HG02885 (cell line): ENCODE data around the gene EMC8.

Experiments
- ATAC-seq: cut with Tn5 transposase; IDR thresholded peaks from one replicate; pipeline ENCODE4 v1.9.1; 2021; ENCODE audit warnings: mild to moderate bottlenecking; ENCODE audit not compliant: unreplicated experiment, poor library complexity

Gene EMC8

DNA sequence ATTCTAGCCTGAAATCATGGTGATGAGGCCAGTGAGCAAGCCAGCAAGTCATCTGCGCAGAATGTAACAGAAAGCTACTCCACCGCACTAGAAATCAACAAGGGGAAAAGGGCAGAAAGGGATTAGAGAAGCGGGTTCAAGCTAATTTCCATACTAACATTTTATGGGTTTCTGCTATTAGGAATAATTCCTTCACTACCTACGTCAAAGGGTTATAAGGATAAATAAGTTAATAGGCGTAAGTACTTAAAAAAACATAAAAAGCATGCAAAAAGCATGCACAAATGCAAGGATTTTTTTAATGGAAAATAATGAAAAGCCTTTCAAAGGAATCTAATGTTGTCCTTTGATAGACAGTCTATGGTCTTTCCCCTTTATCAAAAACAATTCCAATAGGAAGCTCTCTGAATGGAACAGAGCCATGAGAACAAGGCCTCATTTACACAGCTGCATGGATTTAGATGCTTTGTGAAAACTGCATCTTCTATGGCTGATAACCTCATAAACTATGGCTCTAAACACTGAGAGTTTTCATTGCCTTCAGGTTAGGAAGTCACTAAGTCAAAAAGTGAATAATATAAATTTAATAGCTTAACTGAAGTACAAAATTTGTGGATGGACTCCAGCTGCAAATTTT lies 5.6 kb downstream of the EMC8 start:
- ATAC-seq, result no peak

DNA sequence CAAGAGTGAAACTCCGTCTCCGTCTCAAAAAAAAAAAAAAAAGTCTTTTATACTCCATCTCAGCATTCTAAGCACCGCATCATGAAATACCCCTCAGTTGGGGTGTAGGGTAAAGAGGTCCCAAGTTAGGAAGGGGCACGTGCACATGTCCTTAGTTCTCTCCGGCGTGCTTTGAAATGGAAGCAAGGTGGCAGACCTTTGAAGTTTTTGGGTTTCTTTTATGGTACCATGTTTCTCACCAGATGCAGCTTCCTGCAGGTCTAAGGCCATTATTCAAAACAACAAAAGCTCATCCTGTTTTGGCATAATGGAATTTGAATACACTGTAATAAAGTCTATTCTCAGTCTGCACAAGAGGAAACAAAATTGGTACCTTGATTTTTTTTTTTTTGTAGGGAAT lies 9.6 kb downstream of the EMC8 start:
- ATAC-seq, result no peak

DNA sequence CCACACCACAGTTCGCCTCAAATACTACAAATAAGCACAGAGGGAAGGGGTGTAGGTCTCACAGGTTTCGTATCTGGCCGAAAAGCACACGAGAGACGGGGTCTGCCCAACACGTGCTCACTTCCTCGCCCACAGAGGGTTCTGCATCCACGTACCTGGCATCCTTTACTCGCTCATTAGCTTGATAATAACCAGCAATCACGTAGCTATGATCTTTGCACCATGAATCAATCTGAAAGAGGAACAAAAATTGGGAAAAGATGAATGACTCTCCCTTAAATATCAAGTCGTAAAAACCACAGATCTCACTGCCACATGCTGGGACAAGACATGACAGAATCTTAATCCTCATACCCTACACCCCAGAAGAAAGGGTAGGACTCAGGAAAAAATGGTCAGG lies 10.5 kb downstream of the EMC8 start:
- no peak for ATAC-seq

DNA sequence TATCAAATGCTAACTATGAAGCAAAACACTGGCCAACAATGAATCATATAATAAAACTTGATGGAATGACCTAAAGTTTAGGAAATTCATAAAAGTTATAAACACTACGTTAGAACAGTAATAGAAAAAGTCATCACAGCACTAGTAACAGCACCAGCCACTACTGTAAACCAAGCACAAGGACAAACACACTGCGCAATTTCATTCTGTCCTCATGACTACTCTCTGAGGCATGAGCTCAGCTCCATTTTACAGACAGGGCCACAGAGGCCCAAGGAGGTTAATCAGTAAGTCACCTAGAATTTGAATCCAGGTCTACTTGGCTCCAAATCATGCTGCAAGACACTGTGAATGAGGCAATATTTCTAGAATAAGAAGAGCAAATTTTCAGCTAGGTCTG lies 13.4 kb downstream of the EMC8 start:
- no peak for ATAC-seq

DNA sequence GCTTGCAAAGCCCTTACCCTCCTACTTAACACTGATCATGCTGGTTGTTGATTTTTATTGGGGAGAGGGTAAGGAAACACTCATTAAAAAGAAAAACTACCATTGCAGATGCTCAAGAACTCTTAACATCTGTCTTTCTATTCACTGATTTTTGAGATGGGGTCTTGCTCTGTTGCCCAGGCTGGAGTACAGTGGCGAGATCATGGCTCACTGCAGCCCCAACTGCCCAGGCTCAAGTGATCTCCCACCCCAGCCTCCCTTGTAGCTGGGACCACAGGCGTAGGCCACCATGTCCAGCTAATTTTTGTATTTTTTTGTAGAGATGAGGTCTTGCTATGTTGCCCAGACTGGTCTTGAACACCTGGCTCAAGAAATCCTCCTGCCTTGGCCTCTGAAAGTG lies 14.5 kb downstream of the EMC8 start:
- ATAC-seq, result no peak

DNA sequence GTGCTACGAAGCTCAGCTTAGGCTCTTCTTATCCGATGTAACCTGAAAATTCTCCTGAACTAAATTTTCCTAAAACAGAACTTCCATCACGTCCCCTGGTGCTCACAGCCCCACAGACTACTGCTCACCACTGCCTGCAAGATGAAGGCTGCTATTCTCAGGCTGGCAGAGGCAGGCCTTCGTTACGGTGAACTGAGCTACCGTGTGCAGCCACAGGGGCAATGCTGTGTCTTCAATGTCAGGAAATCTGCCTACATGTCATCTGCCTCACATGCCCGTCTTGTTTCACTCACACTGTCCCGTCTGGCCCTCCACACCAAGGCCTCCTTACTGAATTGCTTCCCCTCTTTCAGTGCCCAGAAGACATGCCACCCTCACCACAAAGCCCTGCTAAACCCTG lies 15.9 kb downstream of the EMC8 start:
- no peak for ATAC-seq

DNA sequence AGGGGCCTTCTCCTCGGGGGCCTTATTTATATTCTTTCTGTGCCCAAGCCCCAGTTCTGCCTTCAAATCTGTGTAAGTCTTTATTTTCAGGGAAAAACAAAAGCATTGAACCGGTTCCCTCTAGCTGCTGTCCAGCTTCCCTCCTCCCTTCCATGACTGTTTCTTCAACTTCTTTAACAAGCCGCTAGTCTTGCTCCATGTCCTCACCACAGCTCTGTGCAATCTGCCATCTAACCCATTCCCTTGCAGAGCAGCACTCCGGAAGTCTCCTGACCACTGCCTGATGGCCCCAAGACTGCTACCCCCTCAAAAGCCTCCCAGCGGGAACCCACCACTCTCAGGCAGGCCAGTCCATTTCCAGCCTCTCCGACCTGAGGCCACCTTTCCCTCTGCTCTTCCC lies 16.9 kb downstream of the EMC8 start:
- no peak for ATAC-seq

DNA sequence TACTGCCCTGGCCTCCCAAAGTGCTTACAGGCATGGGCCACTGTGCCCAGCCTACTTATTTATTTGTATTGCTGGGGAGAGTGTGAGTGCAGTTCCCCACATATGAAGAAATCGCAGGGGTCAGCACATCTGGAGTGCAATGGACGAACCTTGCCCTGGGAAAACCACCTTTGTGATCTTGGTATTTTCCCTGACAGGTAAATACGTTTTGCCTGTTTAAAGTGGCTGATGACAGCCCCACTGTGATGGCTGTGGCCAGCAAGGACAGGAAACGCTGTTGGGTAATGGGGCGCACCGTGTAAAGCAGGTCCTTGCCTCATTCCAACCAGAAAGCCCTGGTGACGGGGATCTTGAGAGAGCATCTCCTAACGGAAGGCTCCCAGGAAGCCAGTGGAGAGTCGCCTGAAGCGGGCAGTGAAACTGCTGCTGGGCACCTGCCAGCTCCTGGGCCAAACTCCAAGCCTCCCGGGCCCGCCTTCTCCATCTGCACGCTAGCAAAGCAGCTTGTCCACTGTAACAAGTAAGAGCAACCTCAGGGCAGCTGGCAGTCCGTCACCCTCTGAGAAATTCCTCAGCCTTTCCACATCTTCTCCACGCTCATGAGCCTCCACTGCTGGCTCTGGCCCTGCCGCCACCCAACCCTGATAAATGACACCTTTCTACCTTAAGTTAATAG lies 17.5 kb downstream of the EMC8 start:
- ATAC-seq, result no peak

DNA sequence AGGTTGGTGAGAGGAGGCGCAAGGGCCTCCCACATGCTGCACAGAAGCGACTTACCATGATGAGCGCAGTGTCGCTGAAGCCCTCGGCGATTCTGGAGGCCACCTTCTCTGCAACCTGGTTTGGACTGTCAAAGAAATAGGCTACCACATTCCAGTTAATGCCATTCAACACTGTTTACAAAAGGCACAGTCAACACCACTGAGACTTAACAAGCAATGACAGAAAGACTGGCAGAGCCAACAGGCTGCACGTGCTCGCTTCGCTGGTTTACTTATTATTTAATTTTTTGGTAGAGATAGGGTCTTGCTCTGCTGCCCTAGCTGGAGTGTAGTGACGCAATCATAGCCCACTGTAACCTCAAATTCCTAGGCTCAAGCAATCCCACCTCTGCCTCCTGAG lies 18.2 kb downstream of the EMC8 start:
- ATAC-seq, result no peak

DNA sequence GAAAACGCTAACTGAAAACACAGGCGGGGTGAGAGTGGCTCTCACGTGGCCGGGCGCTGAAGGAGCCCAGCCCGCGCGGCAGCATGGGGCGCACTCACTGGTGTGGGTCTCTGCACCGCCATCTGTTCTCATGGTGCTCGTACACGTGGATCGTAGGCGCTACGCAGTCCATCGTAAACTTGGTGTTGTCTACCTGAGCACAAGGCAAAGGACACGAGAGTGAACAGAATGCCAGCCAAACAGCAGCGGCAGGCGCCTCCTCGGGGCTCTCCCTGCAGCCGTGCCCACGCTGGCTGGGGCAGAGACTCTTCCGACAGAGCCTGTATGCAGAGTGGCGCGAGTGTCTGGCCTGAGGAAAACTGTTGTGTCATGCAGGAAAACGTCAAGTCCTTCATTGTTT lies 19.1 kb downstream of the EMC8 start:
- ATAC-seq, result no peak

DNA sequence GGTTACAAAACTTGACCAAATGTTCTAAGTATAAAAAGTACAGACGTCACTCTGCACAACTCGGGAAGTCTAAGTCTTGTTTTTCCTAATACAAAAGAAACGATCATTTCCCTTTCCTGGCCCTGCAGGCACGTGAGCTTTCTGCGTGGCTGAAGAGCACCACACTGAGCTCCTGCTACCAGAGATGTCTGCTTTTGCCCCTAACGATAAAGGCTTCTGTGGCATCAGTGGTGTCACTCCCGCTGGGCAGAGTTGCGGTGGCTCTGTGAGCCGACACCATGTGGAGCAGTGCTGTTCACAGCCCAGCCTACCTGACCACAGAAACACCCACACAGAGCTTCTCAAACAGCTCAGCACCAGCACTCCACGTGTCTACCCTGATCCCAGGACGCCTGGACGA lies 20.5 kb downstream of the EMC8 start:
- no peak for ATAC-seq

DNA sequence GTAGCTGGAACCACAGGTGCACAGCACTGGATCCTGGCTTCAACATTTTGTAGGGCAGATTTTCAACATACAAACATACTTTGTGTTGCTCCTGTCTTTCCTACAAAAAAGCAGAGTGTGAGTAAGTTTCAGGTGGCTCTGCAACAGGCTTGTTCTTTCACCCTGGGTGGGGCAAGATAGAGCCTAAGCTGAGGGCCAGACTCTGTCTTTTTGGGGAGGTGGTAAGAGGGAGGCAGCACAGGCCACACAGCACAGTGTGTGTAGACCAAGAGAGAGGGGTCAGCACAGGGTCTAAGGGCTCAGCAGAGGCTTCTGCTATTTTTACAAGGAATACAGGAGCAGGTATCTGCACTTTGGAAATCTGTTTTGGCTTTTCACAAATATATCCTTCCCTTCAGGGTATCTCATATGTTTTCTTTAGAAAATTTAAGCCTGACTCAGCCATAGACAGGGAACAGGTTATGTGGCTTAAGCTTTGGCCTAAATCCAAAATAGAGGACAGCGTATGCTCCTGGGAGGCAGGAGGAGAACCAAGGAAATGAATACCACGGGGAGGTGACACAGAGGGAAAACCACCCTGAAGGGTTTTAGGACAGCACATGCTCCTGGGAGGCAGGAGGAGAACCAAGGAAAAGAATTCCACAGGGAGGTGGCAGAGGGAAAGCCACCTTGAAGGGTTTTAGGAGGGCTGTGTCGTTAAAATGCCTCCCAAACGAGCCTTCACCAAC lies 21.6 kb downstream of the EMC8 start:
- no peak for ATAC-seq

DNA sequence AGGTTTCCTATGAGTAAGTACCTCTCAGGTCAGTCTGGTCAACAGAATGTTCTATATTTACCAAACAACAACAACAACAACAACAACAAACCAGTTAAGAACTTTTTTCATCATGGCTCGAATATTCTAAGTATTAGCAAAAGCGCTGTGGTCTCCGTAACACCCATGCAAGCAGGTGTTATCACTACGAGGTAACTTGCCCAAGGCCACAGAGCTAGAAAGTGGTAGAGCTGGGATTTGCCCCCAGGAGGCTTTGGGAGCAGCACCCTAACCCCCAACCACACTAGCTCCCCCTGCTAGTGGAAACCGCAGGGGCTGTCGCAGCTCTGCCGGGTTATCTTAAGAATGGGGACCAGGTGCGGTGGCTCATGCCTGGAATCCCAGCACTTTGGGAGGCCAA lies 24.5 kb downstream of the EMC8 start:
- no peak for ATAC-seq

DNA sequence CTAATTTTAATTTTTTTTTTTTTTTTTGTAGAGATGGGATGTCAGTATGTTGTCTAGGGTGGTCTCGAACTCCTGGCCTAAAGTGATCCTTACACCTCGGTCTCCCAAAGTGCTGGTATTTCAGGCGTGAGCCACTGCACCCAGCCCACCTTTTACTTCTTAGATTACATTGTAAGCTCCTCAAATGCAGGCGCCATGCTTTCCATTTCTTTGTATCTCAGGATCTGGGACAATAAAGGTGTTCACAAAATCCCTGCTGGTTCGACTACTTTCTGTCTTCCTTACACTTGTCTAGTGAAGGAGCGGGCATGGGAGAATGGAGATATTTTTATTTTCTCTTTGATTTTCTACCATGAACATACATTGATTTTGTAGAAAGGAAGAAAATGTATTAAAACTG lies 25.2 kb downstream of the EMC8 start:
- ATAC-seq, result no peak

DNA sequence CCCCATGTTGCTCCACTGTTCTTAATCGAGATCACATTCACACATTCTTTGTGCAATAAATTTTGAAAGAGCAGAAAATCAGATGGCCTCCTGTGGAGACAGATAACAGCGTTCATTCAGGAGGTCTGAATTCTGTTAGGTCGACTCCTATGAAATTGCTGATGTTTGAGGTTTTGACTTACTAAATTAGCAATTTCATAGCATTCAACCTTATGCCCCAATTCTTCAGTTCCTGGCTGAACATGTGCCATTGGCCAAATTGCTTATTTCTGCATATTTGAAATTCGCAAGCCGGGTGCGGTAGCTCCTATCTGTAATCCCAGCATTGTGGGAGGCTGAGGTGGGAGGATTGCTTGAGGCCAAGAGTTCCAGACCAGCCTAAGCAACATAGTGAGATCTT lies 26.3 kb downstream of the EMC8 start:
- no peak for ATAC-seq

DNA sequence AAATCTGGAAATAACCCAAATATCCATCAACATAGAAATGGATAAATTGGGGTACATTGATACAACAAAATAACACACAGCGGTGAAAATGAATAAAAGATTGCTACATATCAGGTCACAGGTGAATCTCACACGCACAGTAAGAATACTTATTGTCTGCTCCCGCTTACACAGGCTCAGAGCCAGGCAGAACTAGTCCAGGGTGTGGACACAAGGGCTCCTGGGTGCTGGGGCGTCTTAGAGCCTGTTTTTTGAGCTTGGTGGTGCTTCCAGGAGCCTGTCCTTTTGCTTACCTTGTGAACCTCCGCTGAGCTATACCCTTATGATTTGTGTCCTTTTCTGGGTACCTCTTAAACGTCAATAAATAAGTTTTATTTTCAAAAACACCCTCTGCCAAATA lies 28.6 kb downstream of the EMC8 start:
- ATAC-seq, result no peak

DNA sequence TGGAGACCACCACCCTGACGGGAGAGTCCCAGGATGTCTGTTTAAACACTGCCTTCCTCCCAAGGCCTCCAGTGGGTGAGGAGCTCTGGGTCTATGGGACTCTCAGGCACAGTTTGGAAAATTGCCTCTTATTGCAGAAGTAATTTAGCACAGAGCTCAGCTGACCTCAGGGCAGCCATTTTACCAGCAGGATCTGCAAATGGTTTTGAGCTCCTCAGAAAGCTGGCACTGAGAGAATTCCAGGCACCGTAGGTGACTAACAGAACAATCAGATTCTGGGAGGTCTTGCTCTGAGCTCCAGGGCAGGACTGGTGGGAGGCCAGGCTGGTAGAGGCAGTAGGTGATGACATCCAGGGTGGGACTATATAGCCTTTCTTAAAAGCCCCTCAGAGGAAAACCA lies 31.1 kb downstream of the EMC8 start:
- ATAC-seq, result no peak

DNA sequence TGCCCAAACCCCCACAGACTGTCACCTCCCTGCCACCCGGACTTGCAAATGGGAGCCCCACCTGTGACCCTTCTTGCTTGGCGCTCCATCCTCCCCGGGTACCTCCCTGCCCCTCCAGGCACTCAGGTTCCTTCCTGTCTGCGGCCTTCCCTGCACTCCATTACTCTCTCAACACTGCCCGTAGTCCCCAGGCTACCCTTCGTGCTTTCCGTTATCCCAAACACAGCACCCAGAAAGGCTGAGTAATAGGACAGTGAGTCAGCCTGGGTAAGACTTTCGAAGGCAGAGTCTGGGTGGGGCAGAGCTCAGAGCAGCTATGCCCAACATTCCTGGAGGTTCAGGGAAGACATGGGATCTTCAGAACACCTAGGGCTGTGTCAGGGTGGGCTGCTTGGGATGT lies 31.8 kb downstream of the EMC8 start:
- ATAC-seq, result no peak

DNA sequence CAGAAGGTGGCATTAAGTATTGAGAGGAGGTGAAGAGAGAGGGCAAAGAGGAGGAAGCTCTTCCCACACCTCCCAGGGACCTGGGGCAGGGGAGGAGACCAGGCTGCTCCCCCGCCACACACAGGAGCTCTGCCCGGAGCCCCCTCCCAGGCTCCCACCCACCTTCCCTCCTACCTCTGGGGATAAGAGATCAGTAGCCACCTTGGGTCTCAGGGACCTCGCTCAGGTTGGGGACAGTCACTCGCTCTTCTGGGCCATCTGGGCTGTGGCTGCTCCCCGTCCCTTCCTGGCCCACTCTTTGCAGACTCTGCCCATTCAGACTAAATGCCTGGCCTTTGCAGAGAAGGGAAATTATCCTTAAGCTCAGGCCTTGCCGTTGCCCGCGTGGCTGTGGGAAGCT lies 33.6 kb downstream of the EMC8 start:
- ATAC-seq, result no peak

DNA sequence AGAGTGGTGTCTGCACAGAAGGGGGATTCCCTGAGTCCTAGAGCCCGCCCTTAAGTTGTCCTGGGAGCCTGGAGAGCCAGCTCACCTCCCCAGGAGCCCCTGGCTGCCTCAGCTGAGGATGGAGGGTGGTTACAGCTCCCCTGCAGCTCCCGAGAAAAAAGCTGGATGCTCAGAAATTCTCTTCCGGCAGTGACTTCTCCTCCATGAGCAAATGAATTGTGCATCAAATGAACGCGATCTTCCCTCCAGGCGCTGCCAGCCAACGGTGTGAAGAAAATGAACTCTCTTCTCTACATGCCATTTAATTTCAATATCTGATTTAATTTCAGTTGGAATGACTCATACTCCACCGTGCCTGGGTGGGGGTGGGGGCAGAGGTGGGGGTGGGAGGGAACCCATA lies 34.1 kb downstream of the EMC8 start:
- no peak for ATAC-seq

DNA sequence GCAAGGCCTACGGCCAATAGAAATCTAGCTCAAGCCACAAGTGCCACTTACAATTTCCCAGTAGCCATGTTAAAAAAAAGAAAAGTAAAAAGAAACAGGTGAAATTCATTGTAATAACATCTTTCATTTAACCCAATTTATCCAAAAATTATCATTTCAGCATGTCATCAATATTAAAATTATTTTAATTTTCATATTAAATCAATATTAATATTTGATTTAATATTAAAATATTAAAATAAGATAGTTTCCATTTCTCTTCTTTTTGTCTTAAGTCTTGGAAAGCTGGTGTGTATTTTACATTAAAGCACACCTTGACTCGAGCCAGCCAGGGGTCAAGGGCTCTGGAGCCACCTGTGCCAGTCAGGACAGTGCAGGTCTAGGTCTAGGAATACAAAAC lies 35.7 kb downstream of the EMC8 start:
- no peak for ATAC-seq

DNA sequence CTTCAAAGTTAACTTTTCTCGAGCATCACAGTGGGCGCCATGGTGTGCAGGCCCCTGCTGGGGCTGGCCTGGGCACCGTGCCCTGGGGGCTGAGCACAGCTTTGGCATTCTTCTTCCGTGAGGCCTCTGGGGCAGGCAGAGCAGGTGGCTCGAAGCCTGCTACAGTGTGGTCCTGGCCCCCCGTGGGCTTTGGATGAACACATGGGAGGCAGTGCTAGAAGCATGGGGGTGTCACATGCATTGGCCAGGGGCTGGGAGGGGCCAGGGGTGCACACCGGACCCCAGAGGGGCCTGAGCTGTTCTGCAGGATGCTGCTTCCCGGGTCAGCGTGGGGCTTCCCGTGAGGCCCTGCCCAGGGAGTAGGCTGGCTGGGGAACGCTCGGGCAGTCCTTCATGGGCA lies 36.4 kb downstream of the EMC8 start:
- no peak for ATAC-seq
